HG03439 (cell line): ENCODE data around the gene SGF29.
A peak's percentile ranks its signal among the peaks of the same experiment; 100 is the strongest.
"Not testable (repeated sequence)": the region's sequence is repeated elsewhere in the genome, so short reads cannot be mapped to it uniquely, and the experiment has no call there.

Source experiments
- ATAC-seq: cut with Tn5 transposase; IDR thresholded peaks from one replicate; pipeline ENCODE4 v1.9.1; 2021; ENCODE audit warnings: mild to moderate bottlenecking, moderate library complexity; ENCODE audit not compliant: unreplicated experiment

Gene SGF29

DNA sequence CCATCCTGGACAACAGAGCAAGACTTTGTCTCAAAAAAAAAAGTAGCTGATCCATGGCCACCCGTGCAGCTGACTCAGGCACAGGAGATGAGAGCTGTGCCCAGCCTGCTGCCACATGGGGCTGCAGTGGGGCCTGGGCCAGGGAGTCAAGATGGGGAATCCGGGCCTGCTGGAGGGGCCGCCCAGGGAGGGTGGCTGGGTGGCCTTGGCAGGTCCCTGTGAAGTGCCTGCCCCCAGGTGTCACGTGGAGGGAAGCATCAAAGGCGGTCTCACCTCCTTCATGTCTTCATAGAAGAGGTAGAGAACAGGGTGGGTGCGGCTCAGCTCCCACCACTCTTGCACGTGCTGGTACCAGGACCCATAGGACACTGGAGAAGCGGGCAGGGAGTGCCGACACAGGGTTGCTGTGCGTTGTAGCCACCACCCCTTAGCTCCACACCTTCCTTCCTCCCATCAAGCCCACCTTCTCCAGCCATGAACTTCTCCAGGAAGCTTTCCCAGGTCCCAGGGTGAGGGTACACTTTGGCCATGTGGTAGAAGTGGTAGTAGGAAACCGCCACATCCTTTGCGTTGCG, 39.3 kb downstream of the SGF29 start:
- no peak for ATAC-seq

DNA sequence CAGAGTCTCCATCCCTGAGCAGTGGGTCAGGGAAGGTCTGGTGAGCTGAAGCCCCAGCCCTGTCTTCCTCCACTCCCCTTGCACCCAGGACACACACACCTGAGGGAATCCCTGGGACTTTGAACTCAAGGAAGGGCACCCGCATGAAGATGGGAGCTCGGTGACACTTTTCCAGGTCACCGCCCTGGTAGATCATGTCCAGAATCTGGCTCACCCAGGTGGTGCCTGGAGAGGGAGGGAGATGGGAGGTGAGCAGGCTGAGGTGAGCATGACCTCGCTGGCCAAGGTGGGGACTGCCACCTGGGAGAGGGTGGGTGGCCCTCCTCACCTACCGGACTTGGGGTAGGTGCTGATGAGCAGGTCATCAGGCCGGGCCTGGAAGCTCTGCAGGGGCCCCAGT, 41.7 kb downstream of the SGF29 start:
- ATAC-seq = not testable (repeated sequence)

- ATAC-seq = no peak
These were observed 42.5 kb downstream of the SGF29 start for GRCh38 chr16:28596115-28596630.

DNA sequence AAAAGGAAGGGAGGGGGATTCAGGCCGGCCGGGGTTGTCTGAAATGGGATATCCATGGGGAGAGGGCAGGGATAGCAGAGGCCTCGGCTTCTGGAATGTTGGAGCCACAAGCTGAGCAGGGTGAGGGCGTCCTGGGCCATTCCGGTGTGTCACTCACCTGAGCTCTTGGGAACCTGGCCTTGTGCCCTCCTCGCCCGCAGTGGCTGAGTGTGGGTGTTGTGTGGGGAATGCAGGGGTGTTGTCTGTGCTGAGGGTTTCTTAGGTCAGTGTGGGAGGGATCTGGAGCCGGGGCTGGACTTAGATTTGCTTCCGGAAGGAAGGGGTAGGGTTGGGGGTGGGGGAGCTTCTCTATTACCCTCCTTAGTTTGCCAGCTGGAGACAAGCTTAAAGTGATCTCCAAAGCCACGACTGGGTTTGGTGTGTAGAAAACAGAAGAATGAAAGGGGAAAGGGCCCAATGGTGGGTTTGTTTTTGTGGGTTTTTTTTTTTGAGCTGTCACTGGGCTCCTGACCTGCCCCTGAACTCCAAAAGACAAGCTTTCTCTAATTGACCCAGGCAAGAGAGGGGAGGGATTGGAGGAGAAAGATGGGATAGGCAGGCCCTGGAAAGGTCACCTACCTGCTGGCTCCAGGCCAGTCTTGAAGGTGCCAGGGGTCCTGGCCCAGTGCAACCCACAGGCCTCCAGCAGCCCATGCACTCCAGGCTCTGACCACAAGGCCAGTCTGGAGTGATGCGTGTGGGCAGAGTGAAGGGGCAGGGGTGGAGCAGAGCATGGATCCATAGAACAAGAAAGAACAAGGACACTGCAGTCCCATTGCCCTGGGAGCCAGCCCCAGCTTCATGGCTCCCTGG, 43.3 kb downstream of the SGF29 start, which contains the start of gene SULT1A2:
Gene SULT1A2, minus strand, starts transcription at position 211 of the 852 bp plus-strand sequence. CDS start 1,120 bp downstream, outside the sequence.
- no peak for ATAC-seq

DNA sequence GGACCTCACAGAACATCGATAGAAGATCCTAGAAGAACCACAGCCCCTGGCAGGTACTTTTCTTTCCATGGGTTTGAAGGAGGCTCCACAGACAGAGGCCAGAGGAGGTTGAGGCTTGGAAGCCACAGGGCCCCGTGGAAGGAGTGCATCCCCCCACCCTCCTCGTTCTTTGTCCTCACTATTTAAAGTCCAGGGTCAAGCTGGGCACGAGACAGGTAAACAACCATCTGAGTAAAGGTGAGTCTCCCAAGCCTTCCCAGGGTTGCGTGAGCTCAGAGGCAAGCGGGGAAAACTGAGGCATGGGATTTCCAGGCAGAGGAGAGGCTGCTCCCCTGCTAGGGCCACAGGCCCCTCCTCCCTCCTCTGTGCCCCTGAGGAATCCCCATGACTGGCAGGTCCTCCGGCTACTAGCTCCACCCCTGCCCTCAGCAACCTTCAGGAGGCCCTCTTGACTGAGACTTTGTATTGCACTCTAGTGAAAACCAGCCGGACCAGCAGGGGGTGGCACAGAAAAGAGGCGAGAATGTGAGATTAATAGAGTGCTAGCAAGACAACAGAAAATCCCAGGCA, 44.1 kb downstream of the SGF29 start:
- ATAC-seq = no peak

DNA sequence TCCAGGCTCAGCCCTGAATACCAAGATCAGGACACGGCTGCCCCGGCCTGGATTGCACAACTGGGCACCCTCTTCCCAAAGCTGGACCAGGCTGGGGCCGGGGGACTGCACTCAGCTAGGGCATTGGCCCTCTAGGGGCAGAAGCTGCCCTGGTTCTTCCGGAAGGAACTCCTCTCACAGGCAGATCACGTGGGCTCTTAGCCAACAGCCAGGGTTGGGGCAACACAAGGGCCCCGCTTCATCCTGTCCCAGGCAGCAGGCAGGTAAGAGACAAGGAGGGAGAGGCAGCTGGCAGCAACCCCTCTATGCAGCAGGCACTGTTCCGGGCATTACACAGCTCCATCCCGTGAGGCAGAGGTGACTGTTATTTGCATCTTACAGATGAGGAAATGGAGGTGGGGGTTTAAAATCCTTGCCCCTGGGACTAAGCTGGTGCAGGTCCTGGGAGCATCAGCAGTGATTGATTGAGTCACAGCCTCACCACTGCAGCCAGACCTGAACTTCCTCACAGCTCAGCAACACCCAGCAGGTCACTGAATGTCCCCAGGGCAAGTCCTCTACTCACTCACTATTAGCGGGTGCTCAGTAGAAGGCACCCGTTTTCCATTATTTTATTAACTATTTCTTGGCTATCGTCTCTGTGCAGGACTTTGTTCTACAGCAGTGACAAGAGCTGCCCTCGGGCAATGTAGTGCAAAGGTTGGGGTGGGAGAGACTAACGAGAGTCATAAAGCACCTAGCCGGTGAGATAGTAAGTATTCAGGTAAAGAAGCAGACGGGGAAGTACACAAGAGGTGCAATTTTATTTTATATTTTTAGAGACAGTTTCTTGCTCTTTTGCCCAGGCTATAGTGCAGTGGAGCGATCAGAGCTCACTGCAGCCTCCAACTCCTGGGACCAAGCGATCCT, 45.9 kb downstream of the SGF29 start:
- ATAC-seq = peak; percentile 46

GRCh38 chr16:28600965-28601364, 47.2 kb downstream of the SGF29 start:
- ATAC-seq = not testable (repeated sequence)

- not testable (repeated sequence) for ATAC-seq
These were observed 47.9 kb downstream of the SGF29 start for GRCh38 chr16:28601589-28601988.

GRCh38 chr16:28602062-28602461, 48.3 kb downstream of the SGF29 start:
- not testable (repeated sequence) for ATAC-seq

DNA sequence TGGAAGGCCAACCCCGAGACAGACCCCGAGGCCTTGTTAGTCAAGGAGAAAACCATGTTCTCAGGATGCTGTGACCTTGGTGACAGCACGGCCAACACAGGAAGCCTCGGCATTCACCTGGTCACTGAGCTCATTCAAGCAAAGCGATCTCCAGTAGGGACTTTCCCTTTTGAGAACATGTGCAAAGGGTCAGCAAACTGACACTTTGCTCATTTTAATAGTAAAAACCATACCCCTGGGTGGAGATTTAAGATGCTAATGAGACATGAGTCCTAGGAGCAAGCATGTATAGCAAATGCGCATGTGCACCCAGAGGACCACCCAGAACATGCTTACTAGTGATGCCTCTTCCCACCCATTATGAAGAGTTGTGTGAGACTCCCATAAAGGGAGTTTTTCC, 48.8 kb downstream of the SGF29 start:
- ATAC-seq = no peak

GRCh38 chr16:28603381-28604185, 49.9 kb downstream of the SGF29 start:
- ATAC-seq = no peak

DNA sequence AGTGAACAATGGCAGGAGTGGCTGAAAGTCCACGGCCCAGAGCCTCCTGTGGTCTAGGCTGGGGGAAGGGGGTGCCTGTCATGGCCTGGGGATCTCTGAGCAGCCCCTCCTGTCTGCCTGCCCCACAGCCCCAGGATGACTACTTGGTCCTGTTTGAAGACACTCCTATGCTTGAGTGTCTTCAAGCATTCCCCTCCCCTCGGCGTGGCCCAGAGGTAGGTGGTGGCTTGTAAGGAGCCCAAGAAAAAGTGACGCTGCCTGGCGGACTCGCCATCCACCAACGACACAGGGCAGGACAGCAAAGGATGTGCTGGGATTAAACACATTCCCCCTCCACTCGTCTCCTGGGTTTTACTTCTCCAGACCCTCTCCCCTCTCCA, 50.5 kb downstream of the SGF29 start:
- no peak for ATAC-seq

- ATAC-seq = no peak
These were observed 52.8 kb downstream of the SGF29 start for GRCh38 chr16:28606291-28607115.

- ATAC-seq = no peak
These were observed 53.5 kb downstream of the SGF29 start for GRCh38 chr16:28607116-28607623.

- not testable (repeated sequence) for ATAC-seq
These were observed 54.2 kb downstream of the SGF29 start for GRCh38 chr16:28607681-28608495.

DNA sequence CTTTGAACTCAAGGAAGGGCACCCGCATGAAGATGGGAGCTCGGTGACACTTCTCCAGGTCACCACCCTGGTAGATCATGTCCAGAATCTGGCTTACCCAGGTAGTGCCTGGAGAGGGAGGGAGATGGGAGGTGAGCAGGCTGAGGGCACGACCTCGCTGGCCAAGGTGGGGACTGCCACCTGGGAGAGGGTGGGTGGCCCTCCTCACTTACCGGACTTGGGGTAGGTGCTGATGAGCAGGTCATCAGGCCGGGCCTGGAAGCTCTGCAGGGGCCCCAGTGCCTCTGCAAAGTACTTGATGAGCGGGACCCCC, 54.7 kb downstream of the SGF29 start:
- not testable (repeated sequence) for ATAC-seq

DNA sequence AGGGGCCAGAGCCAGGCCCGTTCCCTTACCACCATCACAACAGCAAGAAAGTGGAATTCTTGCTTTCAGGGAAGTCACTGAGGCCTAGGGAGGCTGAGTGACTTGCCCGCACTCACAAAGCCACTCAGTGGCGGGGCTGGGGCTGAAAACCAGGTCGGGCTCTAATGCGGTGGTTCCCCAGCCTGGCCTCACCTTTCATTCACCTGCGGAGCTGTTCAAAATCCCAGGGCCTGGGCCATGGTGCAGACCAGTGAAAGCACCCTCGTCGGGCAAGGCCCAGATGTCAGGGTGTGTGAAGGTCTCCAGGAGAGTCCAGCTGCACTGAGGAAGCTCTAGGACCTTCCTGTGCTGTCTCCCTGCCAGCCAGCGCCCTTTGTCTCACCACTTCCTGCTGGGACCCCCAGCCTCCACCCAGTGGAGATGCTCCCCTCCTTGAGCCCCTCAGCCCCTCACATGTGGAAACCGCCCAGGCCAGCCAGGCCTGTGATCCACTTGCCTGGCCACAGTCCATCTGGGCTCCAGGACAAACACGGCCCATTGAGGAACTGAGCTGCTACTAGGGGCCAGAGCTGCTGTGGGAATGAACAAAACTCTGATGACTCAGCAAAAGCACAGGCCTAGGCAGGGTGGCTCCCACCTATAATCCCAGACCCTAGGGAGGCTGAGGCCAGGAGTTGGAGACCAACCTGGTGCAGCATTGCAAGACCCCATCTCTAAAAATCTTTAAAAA, 55.3 kb downstream of the SGF29 start:
- ATAC-seq = not testable (repeated sequence)
